K562 (cell line): ENCODE results near the gene APP. TPM values are rescaled to one million over a fixed set of nuclear protein-coding genes. Genes with fewer than 3 reads are reported as not detected.

Experiments used
- CUX1 ChIP-seq: fragments of 200-800 bp; sonication (Bioruptor generic); IDR thresholded peaks from 2 replicates; pipeline ENCODE4 v1.6.1; 2016; ENCODE audit warnings: missing genetic modification characterization, missing compliant biosample characterization
- E2F4 ChIP-seq: sonication (generic); formaldehyde crosslinking; IDR thresholded peaks from 2 replicates; pipeline ENCODE4 v1.8.0; 2022; ENCODE audit warnings: mild to moderate bottlenecking, low read depth, missing genetic modification reagents
- TCFL5 ChIP-seq: fragments of 250-450 bp; sonication (Bioruptor Pico); conservative IDR thresholded peaks from 2 replicates; pipeline ENCODE4 v1.6.1; 2021; ENCODE audit warnings: mild to moderate bottlenecking, moderate library complexity, matching md5 sums
- ZNF77 ChIP-seq: fragments of 250-450 bp; sonication (Bioruptor Pico); IDR thresholded peaks from 2 replicates; pipeline ENCODE4 v1.5.0; 2020
- polyA plus RNA-seq, 8 experiments: library from polyadenylated mRNA; depleted of rRNA in 4 of 8; stranded (reverse) in 5 of 8; unstranded in 3 of 8; fragments of >200 nt; fragmentation: Nextera tagmentation in 2 of 8; fragmentation: Illumina TruSeq in 1 of 8; extraction: Ambion mirVana in 2 of 8; extraction: Trizol in 1 of 8; gene quantifications; 2 replicates each; pipeline versions ENCODE4 v1.2.1 to v1.2.3, GENCODE V29; 2011 to 2014; ENCODE audit warnings: inconsistent platforms in 1 of 8, missing spikeins in 1 of 8
- total RNA-seq, 7 experiments: library from RNA; depleted of rRNA in 6 of 7; stranded (reverse); fragments of >200 nt in 6 of 7; fragmentation: Illumina TruSeq in 2 of 7; extraction: Trizol in 2 of 7; gene quantifications; 2 replicates each; pipeline versions ENCODE4 v1.2.1 to v1.2.3, GENCODE V29; 2011 to 2021; ENCODE audit warnings: low replicate concordance in 1 of 7

The APP gene
- total and polyA plus RNA-seq, 9 of the 15 experiments (the other 6 are each of a cell fraction or from before 2014, with no cell fraction given), result 0.01 to 1.5 (median 0.16) TPM; not detected in 5

- no peak for TF ChIP-seq CUX1 (CRISPR knock-in tag)
- TF ChIP-seq ZNF77 (CRISPR knock-in tag), result no peak
- TF ChIP-seq TCFL5 (CRISPR knock-in tag), result no peak
- no peak for TF ChIP-seq E2F4
Observed at GRCh38 chr21:25939396-25939761, 231.2 kb downstream of the APP start (continued).
